Erythroblast (primary cell): ENCODE data around the gene MYO16.

Experiments used
- GATA1 ChIP-seq: IDR thresholded peaks from 2 replicates; pipeline ENCODE4 v1.6.1; 2011; ENCODE audit warnings: low read depth, mild to moderate bottlenecking, control low read depth, low read length, moderate library complexity
- POLR2A ChIP-seq: IDR thresholded peaks from 2 replicates; pipeline ENCODE4 v1.6.1; 2011; ENCODE audit warnings: mild to moderate bottlenecking, low read length

GRCh38 chr13:108895220-108895704 is 265.9 kb downstream of the MYO16 start:
- TF ChIP-seq POLR2A (no peak), GATA1 (no peak)
